Ovary (tissue), 9 donors: ENCODE results near the gene RFX1. TPM values are rescaled to one million over a fixed set of nuclear protein-coding genes. Genes with fewer than 3 reads are reported as not detected.

Experiments
- DNase-seq, 5 donors: peaks; one replicate each; pipeline ENCODE4 v3.0.0-alpha.2; 2019 to 2020
- H3K27ac ChIP-seq, 2 donors: fragments of 200-600 bp; one replicate each; pipeline versions ENCODE4 v1.5.1 to v1.8.0; 2019 to 2022
- H3K27me3 ChIP-seq: fragments of 200-600 bp; one replicate; pipeline ENCODE4 v1.8.0; 2022
- H3K36me3 ChIP-seq: fragments of 200-600 bp; sonication (generic); one replicate; pipeline ENCODE4 v1.5.1; 2019
- H3K4me1 ChIP-seq: one replicate; pipeline ENCODE4 v1.8.1; 2013; ENCODE audit warnings: mild to moderate bottlenecking, moderate library complexity; ENCODE audit not compliant: insufficient read depth
- H3K4me3 ChIP-seq: fragments of 200-600 bp; sonication (generic); one replicate; pipeline ENCODE4 v1.5.1; 2017
- H3K9me3 ChIP-seq, 2 donors: fragments of 200-600 bp in 1 of 2; sonication (generic) in 1 of 2; one replicate each; pipeline versions ENCODE4 v1.5.1 to v1.8.1; 2013 to 2019; ENCODE audit warnings: mild to moderate bottlenecking in 1 of 2, moderate library complexity in 1 of 2
- CTCF ChIP-seq, 3 donors: fragments of 450-650 bp in 2 of 3; fragments of 200-600 bp in 1 of 3; IDR thresholded peaks; one replicate each; pipeline versions ENCODE4 v1.5.1 to v1.8.0; 2016 to 2022; ENCODE audit warnings: antibody characterized with exemption in 3 of 3, mild to moderate bottlenecking in 1 of 3
- EP300 ChIP-seq: sonication (generic); formaldehyde crosslinking; IDR thresholded peaks from one replicate; pipeline ENCODE4 v1.6.1; 2017; ENCODE audit warnings: antibody characterized with exemption
- POLR2A ChIP-seq: fragments of 450-650 bp; IDR thresholded peaks from one replicate; pipeline ENCODE4 v1.6.1; 2017; ENCODE audit warnings: antibody characterized with exemption, mild to moderate bottlenecking, moderate library complexity
- WGBS, 3 donors: extraction: QIAGEN DNeasy Blood & Tissue Kit in 1 of 3; methylation state at CpG; one replicate each; pipeline versions ENCODE4 v1.1.5 to v1.1.7; 2013 to 2017; 5-methylcytosine and 5-hydroxymethylcytosine counted together
- intact Hi-C, 4 donors: fragments of 100-400 bp; cut with DNase I; formaldehyde crosslinking; loops; one replicate each; pipeline versions ENCODE4 v1.11.0 to v1.15.1; 2022 to 2023
- polyA plus RNA-seq, 2 donors: library from polyadenylated mRNA; stranded (reverse); fragments of 200-250 nt in 1 of 2; fragments of 350-450 nt in 1 of 2; fragmentation: Illumina TruSeq in 1 of 2; extraction: RNeasy Lipid Tissue Mini Kit (QIAGEN cat#74804) in 1 of 2; gene quantifications; one replicate each; pipeline ENCODE4 v1.2.3, GENCODE V29; 2013 to 2014
- total RNA-seq, 7 donors: library from RNA; depleted of rRNA in 2 of 7; stranded (reverse); fragments of >200 nt in 2 of 7; fragmentation: NEBNext Ultra II Directional in 3 of 7; extraction: Animal tissue kit (Norgen Biotek cat#: 25700) in 3 of 7; gene quantifications; one replicate each; pipeline versions ENCODE4 v1.1.0 to v1.2.4, GENCODE V29; 2016 to 2023
- donor health status: DM: no; HTN: no; CAD: no; lungs with moderate emphysema.
- donor health status: DM: no; HTN: no; CAD: no.
- donor health status: Bipolar disorder and iron deficiency.
- donor health status: DM: yes; HTN: yes; CAD: no.
- donor health status: DM: no; HTN: no; CAD: no.
- donor health status: DM: yes; HTN: yes; CAD: no.

Gene RFX1
- total and polyA plus RNA-seq, 9 donors: 1.2 to 16.1 (median 13.1) TPM

- TF ChIP-seq EP300 (no peak), CTCF (IDR thresholded peaks at IDR 0.05) (no peak), POLR2A (no peak)
- no peak for DNase-seq
- intact Hi-C loops: no loop called here
- H3K27me3 ChIP-seq: no peaks in the 10 kb centered on the region
- H3K9me3 ChIP-seq: no peaks in the 10 kb centered on the region
- no peaks in the 10 kb centered on the region for H3K4me1 ChIP-seq
- H3K27ac ChIP-seq: no peak overlapping the region
- H3K36me3 ChIP-seq: no peaks in the 10 kb centered on the region
- WGBS, 3 donors: 80 to 85% (median 85%) methylated on average over 13 of the region's 13 CpGs
- H3K4me3 ChIP-seq: no peak overlapping the region
Observed at GRCh38 chr19:13995017-13995728, 10.9 kb downstream of the RFX1 start.

- H3K9me3 ChIP-seq: no peaks in the 10 kb centered on the region
- DNase-seq: no peak
- WGBS, 3 donors: 80 to 90% (median 82%) methylated on average over 22 of the region's 22 CpGs
- no peak overlapping the region for H3K4me3 ChIP-seq
- no peak overlapping the region for H3K27ac ChIP-seq
- TF ChIP-seq POLR2A (no peak), CTCF (IDR thresholded peaks at IDR 0.05) (no peak), EP300 (no peak)
- intact Hi-C loops: no loop called here
- H3K4me1 ChIP-seq: no peaks in the 10 kb centered on the region
- no peaks in the 10 kb centered on the region for H3K36me3 ChIP-seq
- no peaks in the 10 kb centered on the region for H3K27me3 ChIP-seq
Observed at GRCh38 chr19:13993590-13994300, 12.4 kb downstream of the RFX1 start.

- TF ChIP-seq POLR2A: no peak
- no peak for TF ChIP-seq CTCF (IDR thresholded peaks at IDR 0.05)
- TF ChIP-seq EP300: no peak
- H3K9me3 ChIP-seq: no peaks in the 10 kb centered on the region
- intact Hi-C loops: no loop called here
- no peak overlapping the region for H3K4me3 ChIP-seq
- H3K27ac ChIP-seq: no peak overlapping the region
- H3K4me1 ChIP-seq: no peaks in the 10 kb centered on the region
- 88 to 92% (median 91%) methylated on average over 7 of the region's 7 CpGs for WGBS, 3 donors
- no peaks in the 10 kb centered on the region for H3K36me3 ChIP-seq
- H3K27me3 ChIP-seq: no peaks in the 10 kb centered on the region
- DNase-seq: no peak
Observed at GRCh38 chr19:13992025-13992424, 14.1 kb downstream of the RFX1 start.

- H3K27me3 ChIP-seq: no peaks in the 10 kb centered on the region
- intact Hi-C loops: no loop called here
- H3K27ac ChIP-seq: no peak overlapping the region
- no peak for DNase-seq
- H3K4me1 ChIP-seq: no peaks in the 10 kb centered on the region
- TF ChIP-seq EP300 (no peak), POLR2A (no peak), CTCF (IDR thresholded peaks at IDR 0.05) (no peak)
- H3K36me3 ChIP-seq: no peaks in the 10 kb centered on the region
- H3K9me3 ChIP-seq: no peaks in the 10 kb centered on the region
- no peak overlapping the region for H3K4me3 ChIP-seq
- 86 to 87% (median 87%) methylated on average over 8 of the region's 8 CpGs for WGBS, 3 donors
Observed at GRCh38 chr19:13990085-13990484, 16.0 kb downstream of the RFX1 start.
